Stimulated activated CD8-positive, alpha-beta memory T cell treated with anti-CD3 and anti-CD28 coated beads, Interleukin-2, amount 100 ng/mL, for 48 hours (primary cell): ENCODE measurements around the gene TLE3.

Experiments
- DNase-seq, 2 donors: peaks; one replicate each; pipeline ENCODE4 v3.0.0-alpha.2; 2020; ENCODE audit warnings: low read depth in 2 of 2

The TLE3 gene

GRCh38 chr15:70031261-70031660 lies 66.5 kb downstream of the TLE3 start:
- no peak for DNase-seq

DNA sequence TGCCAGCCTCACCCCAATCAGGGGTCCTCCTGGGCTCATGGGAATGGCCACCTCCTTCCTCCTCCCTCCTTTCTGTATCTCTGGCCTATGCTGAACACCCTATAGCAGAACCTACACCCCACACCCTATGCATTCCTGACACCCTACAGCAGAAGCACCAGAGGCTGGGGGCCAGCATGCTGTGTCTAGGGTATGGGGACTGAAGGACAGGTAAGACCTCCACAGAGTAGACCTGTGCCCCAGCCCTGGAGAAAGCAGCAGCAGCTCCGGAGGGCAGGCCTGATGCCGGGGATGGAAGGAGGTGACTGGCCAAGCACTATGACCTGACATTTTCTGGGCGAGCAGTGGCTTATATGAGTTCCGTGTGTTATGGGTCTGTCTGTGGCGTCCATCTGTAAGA lies 66.9 kb downstream of the TLE3 start:
- no peak for DNase-seq

- DNase-seq, result no peak
Observed at GRCh38 chr15:70029297-70029701, 68.4 kb downstream of the TLE3 start.

- no peak for DNase-seq
Observed at GRCh38 chr15:70027518-70027917, 70.2 kb downstream of the TLE3 start.

- no peak for DNase-seq
Observed at GRCh38 chr15:70026991-70027390, 70.7 kb downstream of the TLE3 start.

- no peak for DNase-seq
Observed at GRCh38 chr15:70025413-70026296, 72.1 kb downstream of the TLE3 start.

GRCh38 chr15:70024521-70024920 lies 73.2 kb downstream of the TLE3 start:
- DNase-seq, result no peak

DNA sequence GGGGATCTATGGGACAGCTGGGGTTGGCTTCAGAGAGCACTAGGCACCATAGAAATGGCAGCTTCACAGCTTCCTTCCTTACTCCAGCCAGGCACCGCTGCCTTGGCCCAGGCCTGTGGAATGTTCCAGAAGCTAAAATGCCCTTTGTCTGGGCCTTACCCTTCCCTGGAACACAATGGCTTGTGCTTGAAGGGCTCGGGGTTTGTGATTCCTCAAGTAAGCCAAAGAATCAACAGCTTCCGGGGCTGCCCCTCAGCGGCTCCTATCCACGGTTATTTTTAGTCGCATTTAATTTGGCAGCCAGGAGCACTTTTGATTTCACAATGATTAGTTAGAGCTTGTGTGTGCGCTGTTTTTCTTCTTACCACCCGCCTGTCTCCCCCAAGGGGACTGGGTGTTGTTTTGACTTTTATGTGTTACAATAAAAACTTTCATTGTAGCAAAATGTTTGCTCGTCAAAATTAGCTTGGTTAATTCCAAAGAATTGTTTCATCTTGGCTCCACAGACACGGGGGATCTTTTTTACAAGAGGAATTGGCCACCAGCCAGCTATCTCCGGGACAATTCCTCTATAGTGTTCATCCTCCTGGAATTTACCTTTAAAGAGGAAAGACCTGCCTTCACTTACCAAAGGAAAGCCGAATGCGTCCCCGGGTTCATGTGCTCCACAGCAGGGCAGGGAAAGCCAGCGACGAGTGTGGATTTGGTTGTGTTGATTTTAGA lies 73.8 kb downstream of the TLE3 start:
- no peak for DNase-seq

DNA sequence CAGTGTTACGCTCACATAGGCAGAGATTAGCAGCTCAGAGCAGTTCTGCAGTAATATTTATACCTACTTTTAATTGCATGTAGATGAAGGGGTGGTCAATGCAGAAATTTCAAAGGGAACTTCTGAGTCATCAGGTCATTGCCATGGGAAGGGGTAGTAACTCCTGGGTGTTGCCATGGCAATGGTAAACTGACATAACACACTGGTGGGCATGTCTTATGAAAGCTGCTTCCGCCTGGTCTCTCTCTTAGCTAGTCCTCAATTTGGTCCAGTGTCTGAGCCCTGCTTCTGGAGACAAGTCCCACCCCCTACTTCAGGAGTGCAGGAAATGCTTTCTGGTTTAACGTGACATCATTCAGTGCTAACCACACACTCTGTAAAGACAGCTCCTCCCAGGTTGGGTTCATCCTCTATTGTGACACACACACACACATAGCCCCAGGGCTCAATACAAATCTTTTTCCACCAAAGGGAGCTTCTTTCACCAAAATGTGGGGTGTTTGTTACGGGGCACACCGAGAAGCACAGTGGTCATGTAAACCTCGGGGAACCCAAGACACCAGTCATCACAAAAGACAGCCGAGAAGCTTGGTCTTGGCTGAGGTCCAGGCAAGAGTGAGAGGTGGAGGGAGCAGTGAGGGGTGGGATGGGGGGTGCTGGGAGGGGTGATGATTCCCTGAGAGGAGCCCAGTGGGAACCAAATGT lies 74.5 kb downstream of the TLE3 start:
- DNase-seq, result peak in 1 of 2 donors; percentile 6

DNA sequence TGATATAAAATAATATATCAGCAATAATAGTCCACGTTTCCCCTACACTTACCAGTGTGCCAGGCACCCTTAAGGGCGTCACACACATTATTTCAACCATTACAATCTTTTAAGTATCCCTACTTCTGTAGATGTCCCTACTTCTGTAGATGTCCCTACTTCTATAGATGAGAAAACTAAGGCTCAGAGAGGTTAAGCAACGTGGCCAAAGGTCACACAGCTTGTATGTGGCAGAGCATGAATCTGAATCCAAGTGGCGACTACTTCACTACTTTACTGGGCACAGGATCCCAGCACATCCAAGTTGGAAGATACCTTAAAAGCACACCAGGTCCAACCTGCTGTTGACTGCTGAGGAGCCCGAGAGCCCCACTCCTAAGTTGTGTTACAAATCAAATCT lies 77.5 kb downstream of the TLE3 start:
- DNase-seq, result no peak

DNA sequence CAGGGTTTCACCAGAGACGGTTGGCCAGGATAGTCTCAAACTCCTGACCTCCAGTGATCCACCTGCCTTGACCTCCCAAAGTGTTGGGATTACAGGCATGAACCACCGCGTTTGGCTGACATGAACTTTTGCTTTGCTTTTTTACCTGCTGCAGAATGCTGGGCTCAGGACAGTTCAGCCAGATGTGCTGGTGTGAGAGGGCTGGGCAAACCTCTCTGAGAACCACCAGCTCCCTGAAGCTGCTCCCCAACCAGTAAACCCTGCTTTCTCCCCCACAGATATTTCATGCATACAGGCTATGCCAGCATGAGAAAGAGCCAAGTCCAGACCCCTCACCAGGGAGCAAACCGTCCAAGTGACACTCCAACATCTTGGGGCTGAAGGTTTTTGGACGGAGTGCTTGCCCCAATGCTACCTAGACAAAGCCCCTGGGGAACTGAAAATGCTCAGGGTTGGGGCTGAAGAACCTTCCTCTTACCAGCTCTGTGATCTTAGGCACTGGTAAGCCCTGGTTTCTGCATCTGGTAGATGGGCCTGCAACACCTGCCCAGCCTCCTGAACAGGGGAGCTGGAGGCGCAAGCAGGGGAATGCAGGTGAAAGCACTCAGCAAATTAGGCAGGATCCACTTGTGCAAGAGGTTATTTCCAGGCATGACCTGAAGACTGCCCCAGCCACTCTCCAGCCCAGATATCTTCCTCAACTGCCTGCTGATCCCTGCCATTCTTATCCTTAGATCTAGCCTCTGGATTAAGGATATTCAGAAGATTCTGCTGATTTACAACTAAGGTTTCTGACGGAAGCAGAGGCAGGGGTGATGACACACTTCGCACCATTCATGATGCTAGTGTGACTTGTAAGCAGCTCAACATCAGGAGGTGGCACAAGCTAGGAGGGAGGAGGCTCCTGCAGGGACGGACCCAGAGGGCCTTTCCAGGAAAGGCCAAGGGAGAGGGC lies 78.8 kb downstream of the TLE3 start:
- no peak for DNase-seq

GRCh38 chr15:70017801-70018200 lies 79.9 kb downstream of the TLE3 start:
- no peak for DNase-seq

GRCh38 chr15:70017025-70017424 lies 80.7 kb downstream of the TLE3 start:
- no peak for DNase-seq

DNA sequence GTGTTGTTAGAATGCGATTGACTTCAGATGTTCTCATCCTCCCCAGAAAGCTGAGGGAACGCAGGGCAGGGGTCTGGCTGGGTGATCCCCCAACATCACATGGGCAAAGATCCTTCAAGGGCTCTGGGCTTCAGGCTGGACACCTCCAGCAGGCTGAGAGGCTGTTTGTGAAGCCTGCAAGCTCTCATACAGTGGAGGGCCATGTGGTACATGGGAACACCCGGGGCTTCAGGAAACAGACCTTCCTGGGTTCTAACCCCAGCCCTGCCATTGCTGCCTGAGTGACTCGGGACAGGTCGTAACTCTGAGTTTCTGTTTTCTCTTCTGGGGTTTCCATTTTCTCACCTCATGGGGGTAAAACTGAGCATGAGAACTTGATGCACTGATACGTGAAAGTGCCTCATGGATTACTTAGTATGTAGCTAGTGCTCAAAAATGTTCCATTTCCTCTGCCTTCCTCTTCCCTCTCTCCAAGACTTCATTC lies 81.2 kb downstream of the TLE3 start:
- DNase-seq, result no peak

GRCh38 chr15:70014860-70015490 lies 82.7 kb downstream of the TLE3 start:
- no peak for DNase-seq

DNA sequence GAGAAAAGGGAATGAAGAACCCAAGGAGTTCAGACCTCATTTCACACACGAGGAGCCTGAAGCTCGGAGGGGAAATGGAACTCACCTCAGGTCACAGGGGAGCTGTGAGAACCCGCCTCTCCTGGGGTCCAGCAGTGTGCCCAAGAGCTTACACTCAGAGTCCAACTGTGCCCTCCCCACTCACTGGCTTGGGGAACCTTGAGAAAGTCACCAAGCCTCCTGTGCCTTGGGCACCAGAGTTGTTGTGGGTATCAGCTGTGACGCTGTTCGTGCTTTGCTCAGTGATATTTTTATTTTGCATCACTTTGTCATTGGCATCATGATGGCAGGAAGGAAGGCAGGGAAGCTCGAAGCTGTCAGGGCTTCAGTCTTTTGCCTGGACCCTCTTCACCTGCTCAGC lies 83.4 kb downstream of the TLE3 start:
- no peak for DNase-seq

- DNase-seq, result no peak
Observed at GRCh38 chr15:70013656-70014313, 83.9 kb downstream of the TLE3 start.

GRCh38 chr15:70012895-70013294 lies 84.8 kb downstream of the TLE3 start:
- no peak for DNase-seq

GRCh38 chr15:70008697-70009290 lies 88.9 kb downstream of the TLE3 start:
- no peak for DNase-seq
